KMS-11 (cell line): ENCODE data around the gene MRPS24.

Experiments used
- H2AFZ ChIP-seq: fragments of 200-600 bp; sonication (generic); 2 replicates; pipeline ENCODE4 v1.6.1; 2016; ENCODE audit warnings: antibody characterized with exemption, mixed run types, low read depth
- H3K27ac ChIP-seq: fragments of 200-600 bp; sonication (generic); 2 replicates; pipeline ENCODE4 v1.6.1; 2016; ENCODE audit warnings: mild to moderate bottlenecking, mixed run types
- H3K27me3 ChIP-seq: fragments of 200-600 bp; sonication (generic); 2 replicates; pipeline ENCODE4 v1.6.1; 2017; ENCODE audit warnings: mild to moderate bottlenecking, low read depth, mixed run types, moderate library complexity; ENCODE audit not compliant: insufficient read depth
- H3K36me3 ChIP-seq: fragments of 200-600 bp; sonication (generic); 2 replicates; pipeline ENCODE4 v1.6.1; 2017; ENCODE audit warnings: mild to moderate bottlenecking, mixed run types; ENCODE audit not compliant: insufficient read depth
- H3K4me1 ChIP-seq: fragments of 200-600 bp; sonication (generic); 2 replicates; pipeline ENCODE4 v1.6.1; 2016; ENCODE audit warnings: mild to moderate bottlenecking, low read depth, mixed run types; ENCODE audit not compliant: poor library complexity, severe bottlenecking
- H3K4me2 ChIP-seq: fragments of 200-600 bp; sonication (generic); 2 replicates; pipeline ENCODE4 v1.7.0; 2016; ENCODE audit warnings: mild to moderate bottlenecking, mixed run types
- H3K4me3 ChIP-seq: fragments of 200-600 bp; sonication (generic); IDR thresholded peaks from 2 replicates; pipeline ENCODE4 v1.6.1; 2017; ENCODE audit warnings: low read depth, low read length, mixed read lengths; ENCODE audit not compliant: insufficient read depth
- H3K79me2 ChIP-seq: fragments of 200-600 bp; sonication (generic); 2 replicates; pipeline ENCODE4 v1.6.1; 2016; ENCODE audit warnings: low read depth, mixed run types; ENCODE audit not compliant: insufficient read depth
- H3K9ac ChIP-seq: fragments of 200-600 bp; sonication (generic); 2 replicates; pipeline ENCODE4 v1.6.1; 2016; ENCODE audit warnings: mild to moderate bottlenecking, mixed run types
- H4K20me1 ChIP-seq: fragments of 200-600 bp; sonication (generic); 2 replicates; pipeline ENCODE4 v1.6.1; 2016; ENCODE audit warnings: mild to moderate bottlenecking, mixed run types; ENCODE audit not compliant: insufficient read depth
- CTCF ChIP-seq: fragments of 200-600 bp; sonication (generic); conservative IDR thresholded peaks from 2 replicates; pipeline ENCODE4 v1.6.1; 2017; ENCODE audit warnings: low read depth, mild to moderate bottlenecking, antibody characterized with exemption, low read length, moderate library complexity, mixed read lengths

Gene MRPS24

GRCh38 chr7:43873300-43873699, 4.0 kb upstream of the MRPS24 start:
- no peak overlapping the region for H3K9ac ChIP-seq

GRCh38 chr7:43872406-43873110, 3.2 kb upstream of the MRPS24 start:
- Histone ChIP-seq H3K4me1 (peaks cover 15% of the 10 kb centered on the region), H3K36me3 (no peaks in the 10 kb centered on the region), H3K27me3 (no peaks in the 10 kb centered on the region; the same call in 1 of the 2 replicates), H4K20me1 (no peaks in the 10 kb centered on the region), H2AFZ (no peak overlapping the region), H3K27ac (no peak overlapping the region), H3K9ac (no peak overlapping the region), H3K4me3 (no peak overlapping the region), H3K79me2 (no peaks in the 10 kb centered on the region; the same call in 1 of the 2 replicates), H3K4me2 (no peak overlapping the region)
- TF ChIP-seq CTCF, result no peak

More at GRCh38 chr7:43873300-43873699, 4.0 kb upstream of the MRPS24 start:
- TF ChIP-seq CTCF, result no peak
- H2AFZ ChIP-seq, result no peak overlapping the region
- H3K79me2 ChIP-seq, result no peaks in the 10 kb centered on the region
- no peak overlapping the region for H3K27ac ChIP-seq
- H3K4me1 ChIP-seq, result peaks cover 7% of the 10 kb centered on the region
- no peaks in the 10 kb centered on the region for H4K20me1 ChIP-seq
- H3K4me3 ChIP-seq, result no peak overlapping the region
- no peaks in the 10 kb centered on the region; the same call in 1 of the 2 replicates for H3K36me3 ChIP-seq
- H3K27me3 ChIP-seq, result no peaks in the 10 kb centered on the region; the same call in 1 of the 2 replicates
- no peak overlapping the region for H3K4me2 ChIP-seq

- Histone ChIP-seq H3K36me3 (peaks cover 9% of the 10 kb centered on the region; the same call in 1 of the 2 replicates), H3K4me1 (peaks cover 18% of the 10 kb centered on the region), H3K4me3 (no peak overlapping the region), H3K79me2 (no peaks in the 10 kb centered on the region; the same call in 1 of the 2 replicates), H4K20me1 (no peaks in the 10 kb centered on the region), H3K9ac (no peak overlapping the region), H2AFZ (no peak overlapping the region), H3K4me2 (no peak overlapping the region), H3K27me3 (no peaks in the 10 kb centered on the region; the same call in 1 of the 2 replicates), H3K27ac (no peak overlapping the region)
- no peak for TF ChIP-seq CTCF
Measured at GRCh38 chr7:43871064-43871463, 1.7 kb upstream of the MRPS24 start.

GRCh38 chr7:43870316-43870715, 999 bp upstream of the MRPS24 start:
- no peak for TF ChIP-seq CTCF
- Histone ChIP-seq H3K4me1 (peaks cover 18% of the 10 kb centered on the region), H3K4me2 (no peak overlapping the region), H4K20me1 (no peaks in the 10 kb centered on the region), H3K27ac (no peak overlapping the region), H3K4me3 (no peak overlapping the region), H3K79me2 (no peaks in the 10 kb centered on the region; the same call in 1 of the 2 replicates), H3K9ac (no peak overlapping the region), H2AFZ (no peak overlapping the region), H3K27me3 (no peaks in the 10 kb centered on the region; the same call in 1 of the 2 replicates), H3K36me3 (peaks cover 9% of the 10 kb centered on the region; the same call in 1 of the 2 replicates)
